Measurements from ENCODE around the gene DMRT1.

GRCh38 chr9:952546-952945 lies 111.0 kb downstream of the DMRT1 start:
- TF ChIP-seq CTCF (IDR thresholded peaks at IDR 0.05) (no peak), EZH2phosphoT487 (IDR thresholded peaks at IDR 0.05) (no peak)

All from neural progenitor cell (in vitro differentiated cells).